GM12874 (cell line): ENCODE measurements around the gene TMPRSS13.

Experiments
- CTCF ChIP-seq: IDR thresholded peaks from 2 replicates; pipeline ENCODE4 v1.5.1; 2011; ENCODE audit warnings: low read depth, mild to moderate bottlenecking, control low read depth, low read length, moderate library complexity; ENCODE audit not compliant: insufficient read depth

TMPRSS13 gene

GRCh38 chr11:117884994-117885393 is 44.2 kb downstream of the TMPRSS13 start:
- no peak for TF ChIP-seq CTCF

GRCh38 chr11:117883063-117883462 is 46.1 kb downstream of the TMPRSS13 start:
- TF ChIP-seq CTCF, result no peak

GRCh38 chr11:117882311-117882905 is 46.8 kb downstream of the TMPRSS13 start:
- no peak for TF ChIP-seq CTCF

GRCh38 chr11:117881217-117881616 is 48.0 kb downstream of the TMPRSS13 start:
- no peak for TF ChIP-seq CTCF

- TF ChIP-seq CTCF, result no peak
Measured at GRCh38 chr11:117879516-117880480, 49.4 kb downstream of the TMPRSS13 start.

GRCh38 chr11:117878939-117879475 is 50.2 kb downstream of the TMPRSS13 start:
- no peak for TF ChIP-seq CTCF

GRCh38 chr11:117878314-117878938 is 50.8 kb downstream of the TMPRSS13 start:
- no peak for TF ChIP-seq CTCF
